Fibroblast of pulmonary artery (primary cell): ENCODE data around the gene KIF5B.
A peak's percentile ranks its signal among the peaks of the same experiment; 100 is the strongest.

Experiments used
- DNase-seq: peaks from one replicate; pipeline ENCODE4 v3.0.0-alpha.2; 2010; ENCODE audit warnings: low read depth
- H3K4me3 ChIP-seq: replicated peaks from 2 replicates; pipeline ENCODE4 v1.5.1; 2011; ENCODE audit warnings: low read depth, mild to moderate bottlenecking, control low read depth, low read length, moderate library complexity
- CTCF ChIP-seq: IDR thresholded peaks from 2 replicates; pipeline ENCODE4 v1.5.1; 2011; ENCODE audit warnings: mild to moderate bottlenecking, control low read depth, low read length, inconsistent platforms; ENCODE audit errors: missing control alignments

KIF5B gene

DNA sequence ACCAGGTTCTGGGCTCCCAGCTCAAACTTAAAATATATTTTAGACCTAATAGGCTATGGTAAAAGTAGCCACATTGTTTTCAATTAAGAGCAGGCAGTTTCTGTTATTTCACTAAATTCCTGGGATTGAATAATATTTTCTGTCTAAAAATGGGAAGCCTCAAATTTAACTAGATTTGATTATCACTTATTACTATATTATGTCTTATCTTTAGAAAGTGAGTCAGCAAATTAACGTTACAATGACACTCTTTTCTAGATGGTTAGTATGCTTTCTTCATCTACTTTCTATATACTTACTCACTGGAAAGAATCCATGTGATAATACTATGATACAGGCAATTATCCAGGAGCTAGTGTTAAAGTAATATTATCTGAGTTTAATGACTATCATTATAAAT lies 27.5 kb downstream of the KIF5B start:
- no peak for TF ChIP-seq CTCF
- no peak overlapping the region for H3K4me3 ChIP-seq
- DNase-seq = no peak

DNA sequence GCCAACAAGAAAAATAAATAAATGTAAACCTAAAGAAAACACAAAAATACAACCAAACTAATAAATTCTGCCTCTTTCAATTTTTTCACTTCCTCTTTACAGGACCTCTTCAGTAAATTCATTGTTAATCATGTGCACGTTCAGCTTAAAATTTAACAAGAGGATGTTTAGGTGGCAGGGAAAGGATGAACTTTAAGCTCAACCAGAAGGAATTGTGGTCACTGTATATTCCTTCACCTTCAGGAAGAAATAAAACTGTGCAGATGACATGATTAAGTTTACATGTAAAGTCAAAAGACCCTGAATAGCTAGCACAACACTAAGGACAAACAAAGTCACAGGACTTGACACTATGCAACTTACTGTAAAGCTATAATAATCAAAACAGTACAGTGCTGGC lies 33.0 kb downstream of the KIF5B start:
- DNase-seq = no peak
- TF ChIP-seq CTCF = no peak
- H3K4me3 ChIP-seq = no peak overlapping the region

DNA sequence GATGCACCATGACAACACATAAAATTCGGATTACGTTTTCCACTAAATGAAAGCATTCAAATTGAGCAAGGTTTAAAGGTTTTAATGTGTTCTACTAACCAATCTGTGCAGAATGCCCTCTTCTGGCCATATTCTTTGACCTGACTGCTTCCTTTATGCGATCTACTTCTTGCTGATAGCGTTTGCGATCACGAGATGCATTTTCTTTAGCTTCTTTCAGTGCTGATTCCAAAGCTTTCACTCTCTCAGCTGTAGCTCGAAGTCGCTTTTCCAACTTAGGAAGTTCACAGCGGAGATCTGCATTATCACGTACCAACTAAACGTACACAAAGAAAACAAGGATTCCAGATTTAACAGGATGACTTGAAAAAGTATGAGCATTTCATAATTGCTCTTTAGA lies 39.2 kb downstream of the KIF5B start:
- H3K4me3 ChIP-seq = no peak overlapping the region
- DNase-seq = no peak
- TF ChIP-seq CTCF = no peak

DNA sequence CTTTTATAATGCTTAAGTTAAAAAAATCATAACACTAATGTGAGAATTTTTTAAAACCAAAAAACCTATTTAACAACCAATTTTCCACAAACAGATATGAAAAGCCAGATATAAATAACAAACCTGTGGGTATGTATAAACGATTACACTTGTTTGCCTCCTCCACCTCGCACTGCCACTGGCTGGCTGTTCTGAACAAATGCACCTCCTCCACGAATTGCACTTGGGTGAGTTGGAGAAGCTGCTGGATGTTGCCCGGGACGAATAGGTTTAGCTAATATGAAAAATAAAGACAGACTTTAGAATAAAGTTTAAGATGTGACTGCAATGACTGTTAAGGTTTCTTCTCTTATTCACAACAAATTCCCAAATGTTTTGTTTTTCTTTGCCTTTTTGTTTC lies 40.8 kb downstream of the KIF5B start:
- no peak overlapping the region for H3K4me3 ChIP-seq
- TF ChIP-seq CTCF = no peak
- DNase-seq = no peak

DNA sequence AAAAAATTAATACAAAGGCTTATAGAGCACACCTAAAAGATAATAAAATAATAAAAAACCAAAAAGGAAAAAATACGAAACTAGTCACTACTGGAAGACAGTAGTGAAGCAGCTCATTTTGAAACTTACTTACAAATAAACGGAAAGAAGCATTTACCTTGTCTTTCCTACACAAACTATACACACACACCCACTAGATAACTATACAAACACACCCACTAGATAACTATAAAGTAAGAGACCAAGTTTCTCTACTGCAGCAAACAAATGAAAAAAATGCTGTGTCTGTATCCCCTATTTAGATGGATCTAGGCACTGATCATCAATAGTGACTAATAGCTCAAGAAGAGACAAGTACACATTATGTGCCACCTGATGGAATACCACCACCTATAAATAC lies 49.2 kb downstream of the KIF5B start:
- H3K4me3 ChIP-seq = no peak overlapping the region
- TF ChIP-seq CTCF = no peak
- DNase-seq = no peak

GRCh38 chr10:32005050-32005449 lies 51.2 kb downstream of the KIF5B start:
- peak; percentile 68 for DNase-seq
- H3K4me3 ChIP-seq = no peak overlapping the region
- TF ChIP-seq CTCF = peak; percentile 70

- no peak for TF ChIP-seq CTCF
- no peak for DNase-seq
- H3K4me3 ChIP-seq = no peak overlapping the region
Observed at GRCh38 chr10:32004161-32004591, 52.0 kb downstream of the KIF5B start.
